Left lobe of liver (tissue), 2 donors: Measurements from ENCODE around the gene PLD1. TPM values are rescaled to one million over a fixed set of nuclear protein-coding genes. Genes with fewer than 3 reads are reported as not detected.
"Not testable (repeated sequence)": the region's sequence is repeated elsewhere in the genome, so short reads cannot be mapped to it uniquely, and the experiment has no call there.

ENCODE experiments used
- ATAC-seq: fragments of 200-7000 bp; cut with Tn5 transposase; one replicate; pipeline ENCODE4 v1.9.1; 2020; ENCODE audit warnings: mild to moderate bottlenecking, moderate library complexity
- DNase-seq: peaks from one replicate; pipeline ENCODE4 v3.0.0-alpha.2; 2020; ENCODE audit warnings: low spot score
- total RNA-seq: library from RNA; stranded (reverse); gene quantifications from one replicate; pipeline ENCODE4 v1.2.1, GENCODE V29; 2021
- donor health status: DM: no; HTN: no; CAD: no; lungs with moderate emphysema.
- donor health status: DM: no; HTN: yes; CAD: no.

Gene PLD1
- total RNA-seq, 1 donor from 2014 or later: 15.2 TPM

- no peak for DNase-seq
- no peak for ATAC-seq
These were observed 167.2 kb downstream of the PLD1 start for GRCh38 chr3:171643033-171643432.

GRCh38 chr3:171640520-171641412 is 169.5 kb downstream of the PLD1 start:
- ATAC-seq: peak; percentile 90
- no peak for DNase-seq

DNA sequence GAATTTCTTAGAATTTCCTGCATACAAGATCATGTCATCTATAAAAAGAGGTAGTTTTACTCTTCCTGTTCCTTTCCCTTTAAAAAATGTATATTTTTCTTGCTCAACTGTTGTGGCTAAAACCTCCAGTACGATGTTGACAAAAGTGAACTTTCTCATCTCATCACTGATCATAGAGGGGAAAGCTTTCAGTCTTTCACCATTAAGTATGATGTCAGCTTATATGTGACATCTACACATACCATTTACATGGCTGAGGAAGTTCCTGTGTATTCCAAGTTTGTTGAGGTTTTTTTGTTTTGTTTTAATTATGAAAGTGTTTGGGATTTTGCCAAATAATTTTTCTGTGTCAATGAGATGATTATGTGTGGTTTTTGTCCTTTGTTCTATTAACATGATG is 173.6 kb downstream of the PLD1 start:
- ATAC-seq: no peak

GRCh38 chr3:171632766-171633165 is 177.5 kb downstream of the PLD1 start:
- ATAC-seq: no peak

More for the DNA sequence above, 173.6 kb downstream of the PLD1 start:
- no peak for DNase-seq

GRCh38 chr3:171626799-171627198 is 183.5 kb downstream of the PLD1 start:
- not testable (repeated sequence) for ATAC-seq

More at GRCh38 chr3:171632766-171633165, 177.5 kb downstream of the PLD1 start:
- DNase-seq: no peak

DNA sequence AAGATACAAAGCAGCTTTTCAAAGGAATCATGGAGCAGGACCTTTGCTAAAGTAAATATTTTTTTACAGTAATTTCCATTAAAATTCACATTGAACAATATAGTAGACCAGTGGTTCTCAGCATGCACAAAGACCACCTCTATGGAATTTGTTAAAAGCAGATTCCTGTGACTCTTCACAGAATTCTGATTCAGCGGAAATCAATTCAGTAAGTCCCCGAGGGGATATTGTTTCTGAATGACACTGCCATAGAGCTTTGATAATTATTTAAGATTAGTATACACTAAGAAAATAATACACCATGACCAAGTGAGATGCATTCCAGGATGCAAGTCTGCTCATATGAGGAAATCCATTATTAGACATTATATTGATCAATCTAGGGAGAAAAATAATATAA is 188.2 kb downstream of the PLD1 start:
- no peak for ATAC-seq

More at GRCh38 chr3:171626799-171627198, 183.5 kb downstream of the PLD1 start:
- not testable (repeated sequence) for DNase-seq

GRCh38 chr3:171620825-171621434 is 189.4 kb downstream of the PLD1 start:
- ATAC-seq (no peak), DNase-seq (no peak)

More for the DNA sequence above, 188.2 kb downstream of the PLD1 start:
- DNase-seq: no peak

DNA sequence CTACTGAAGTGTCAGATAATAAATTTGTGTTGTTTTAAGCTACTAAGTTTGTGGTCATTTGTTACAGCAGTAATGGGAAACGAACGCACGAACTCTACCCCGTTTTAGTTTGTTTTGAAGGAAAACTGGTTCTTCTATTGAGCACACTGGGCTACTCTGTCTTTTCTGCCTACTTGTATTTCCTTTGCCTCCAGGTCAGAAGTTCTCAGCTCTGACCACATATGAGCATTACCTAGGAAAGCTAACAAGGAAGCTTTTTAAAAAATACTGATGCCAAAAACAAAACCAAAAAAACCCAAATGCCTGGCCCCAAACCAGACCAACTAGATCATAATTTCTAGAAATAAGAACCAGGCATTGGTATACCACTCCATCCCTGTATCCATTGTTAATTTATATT is 193.5 kb downstream of the PLD1 start:
- DNase-seq (no peak), ATAC-seq (no peak)

- ATAC-seq: peak; percentile 88
- no peak for DNase-seq
These were observed 194.6 kb downstream of the PLD1 start for GRCh38 chr3:171615686-171616085.

DNA sequence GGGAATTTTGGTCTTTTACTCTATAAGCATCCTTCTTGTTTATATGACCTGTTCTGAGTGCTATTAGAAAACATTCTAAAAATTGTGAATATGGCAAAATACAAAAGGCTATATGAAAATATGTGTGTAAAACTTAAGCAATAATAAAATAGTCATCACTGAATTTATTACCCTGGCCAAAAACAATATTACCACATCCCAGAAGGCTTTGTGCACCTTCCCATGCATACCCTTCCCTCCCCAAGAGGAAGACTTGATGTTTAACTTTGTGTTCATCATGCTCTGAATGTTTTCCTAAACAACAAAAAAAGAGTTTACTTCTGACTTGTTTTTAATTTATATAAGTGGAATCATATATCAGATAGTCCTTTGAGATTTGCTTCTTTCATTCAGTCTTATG is 195.0 kb downstream of the PLD1 start:
- no peak for DNase-seq
- ATAC-seq: no peak

- ATAC-seq (peak; percentile 57), DNase-seq (no peak)
These were observed 195.9 kb downstream of the PLD1 start for GRCh38 chr3:171614318-171614921.

- DNase-seq (no peak), ATAC-seq (no peak)
These were observed 202.8 kb downstream of the PLD1 start for GRCh38 chr3:171607452-171607851.

- ATAC-seq: no peak
These were observed 204.0 kb downstream of the PLD1 start for GRCh38 chr3:171606151-171606751.

GRCh38 chr3:171604370-171604769 is 205.9 kb downstream of the PLD1 start:
- no peak for DNase-seq

More at GRCh38 chr3:171606151-171606751, 204.0 kb downstream of the PLD1 start:
- no peak for DNase-seq

DNA sequence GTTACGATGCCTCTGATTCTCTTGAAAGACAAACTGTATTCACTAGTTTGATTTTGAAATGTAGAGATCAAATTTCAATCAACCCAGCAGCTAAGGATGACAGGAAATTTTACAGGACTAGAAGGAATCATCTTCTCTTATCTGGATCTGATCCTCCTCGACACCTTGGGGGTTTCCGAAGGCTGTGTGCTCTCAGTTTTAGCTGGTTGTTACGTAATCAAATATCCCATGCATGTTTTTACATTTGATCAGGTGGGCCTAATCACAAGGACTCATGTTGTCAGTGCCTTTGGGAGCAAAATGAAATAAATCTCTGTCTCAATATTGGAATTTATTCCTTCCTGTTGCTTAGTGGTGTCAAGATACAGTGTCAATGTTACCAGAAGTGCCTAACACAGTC is 208.2 kb downstream of the PLD1 start:
- ATAC-seq: no peak
- no peak for DNase-seq

More at GRCh38 chr3:171604370-171604769, 205.9 kb downstream of the PLD1 start:
- no peak for ATAC-seq

DNA sequence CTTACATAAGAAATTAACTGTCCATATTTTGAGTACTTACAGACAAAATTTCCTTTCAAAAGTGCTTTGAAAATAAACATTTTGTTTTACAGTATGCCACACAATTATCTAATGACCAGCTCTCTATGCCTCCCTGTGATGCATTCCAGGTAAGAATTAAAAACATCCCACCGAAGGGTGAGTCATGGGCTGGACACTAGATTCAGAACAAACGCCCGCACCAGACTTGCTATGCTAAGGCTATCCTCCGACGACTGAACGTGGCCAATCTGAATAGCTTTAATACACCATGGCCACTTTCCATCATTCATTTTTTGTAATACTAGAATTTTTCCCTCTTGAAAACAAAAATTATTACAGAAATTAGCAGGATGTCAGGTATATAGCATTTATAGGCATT is 210.3 kb downstream of the PLD1 start:
- no peak for DNase-seq

GRCh38 chr3:171598990-171599389 is 211.3 kb downstream of the PLD1 start:
- no peak for DNase-seq
- ATAC-seq: no peak

More for the DNA sequence above, 210.3 kb downstream of the PLD1 start:
- ATAC-seq: no peak

DNA sequence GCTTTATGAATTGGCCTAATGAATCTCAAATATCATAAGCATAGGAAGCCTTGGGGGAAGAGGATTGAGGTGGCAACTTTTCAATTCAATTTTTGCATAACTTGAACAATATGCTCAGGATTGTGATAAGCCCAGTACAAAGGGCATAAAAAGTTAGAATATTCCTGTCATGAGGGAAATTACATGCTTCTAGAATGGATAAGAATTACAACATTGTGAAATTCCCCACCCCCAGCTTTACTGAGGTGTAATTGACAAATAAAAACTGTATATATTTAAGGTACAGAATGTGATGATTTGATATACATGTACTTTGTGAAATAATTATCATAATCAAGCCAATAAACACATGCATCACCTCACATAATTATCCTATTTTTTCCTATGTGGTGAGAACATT is 217.5 kb downstream of the PLD1 start:
- no peak for ATAC-seq
- no peak for DNase-seq

- no peak for ATAC-seq
- DNase-seq: no peak
These were observed 219.2 kb downstream of the PLD1 start for GRCh38 chr3:171591070-171591469.

GRCh38 chr3:171586274-171586673 is 224.0 kb downstream of the PLD1 start:
- no peak for DNase-seq
- no peak for ATAC-seq

- DNase-seq (no peak), ATAC-seq (no peak)
These were observed 225.2 kb downstream of the PLD1 start for GRCh38 chr3:171585039-171585438.
